ENCODE measurements around the gene NFIA.

Gene NFIA

DNA sequence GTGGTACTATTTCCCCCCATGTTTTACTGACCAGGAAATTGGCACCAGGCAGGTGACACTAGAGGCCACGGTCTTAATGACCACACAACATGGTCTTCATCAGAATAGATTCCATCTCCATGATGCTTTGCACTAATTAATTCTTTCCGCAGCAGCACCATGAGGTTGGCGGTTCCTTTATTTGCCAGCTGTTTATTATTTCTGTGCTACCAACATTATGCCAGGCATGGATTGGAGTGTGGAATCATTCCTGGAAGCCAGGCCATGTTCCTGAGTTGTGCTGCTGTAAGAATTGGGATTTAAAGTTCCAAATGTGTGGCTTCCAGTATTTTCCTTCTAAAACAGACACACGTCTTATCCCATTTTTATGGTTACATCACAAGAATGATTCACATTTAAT lies 107.8 kb downstream of the NFIA start:
- no peak for DNase-seq

DNA sequence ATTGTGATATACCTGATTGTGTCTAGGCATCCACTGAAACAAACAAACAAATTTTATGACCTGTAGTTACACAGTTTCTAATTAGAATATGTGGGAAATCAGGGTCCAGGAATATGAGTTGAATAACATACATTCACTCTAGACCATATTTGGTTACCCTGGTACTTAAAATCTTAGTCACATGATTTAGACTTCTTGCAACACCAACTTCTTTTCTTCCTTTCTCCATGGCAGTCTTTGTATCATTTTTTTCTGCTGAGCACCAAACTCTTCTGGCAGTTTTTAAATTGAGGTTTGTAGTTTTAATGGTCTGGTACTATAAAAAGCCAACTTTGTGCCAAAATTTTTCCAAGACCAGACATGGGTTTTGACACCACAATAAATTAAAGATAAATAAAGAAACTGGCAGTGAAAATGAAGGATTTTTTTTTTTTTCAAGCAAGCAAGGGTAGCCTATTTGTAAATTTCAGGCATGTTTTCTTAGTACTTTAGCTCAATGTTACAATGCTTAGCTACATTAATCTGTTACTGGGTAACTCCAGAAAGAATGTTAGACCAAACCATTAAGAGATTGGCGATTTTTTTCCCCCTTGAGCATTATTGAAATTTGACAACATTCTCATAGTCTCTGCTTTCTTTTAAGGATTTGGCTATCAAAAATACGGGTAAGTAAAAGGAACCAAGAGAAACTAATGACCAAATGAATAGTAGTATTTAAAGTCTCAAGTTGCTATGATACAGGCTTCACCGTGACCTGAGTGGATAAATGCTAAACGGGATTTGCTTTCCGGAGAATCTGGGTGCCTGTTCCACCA lies 108.5 kb downstream of the NFIA start:
- DNase-seq, result no peak

DNA sequence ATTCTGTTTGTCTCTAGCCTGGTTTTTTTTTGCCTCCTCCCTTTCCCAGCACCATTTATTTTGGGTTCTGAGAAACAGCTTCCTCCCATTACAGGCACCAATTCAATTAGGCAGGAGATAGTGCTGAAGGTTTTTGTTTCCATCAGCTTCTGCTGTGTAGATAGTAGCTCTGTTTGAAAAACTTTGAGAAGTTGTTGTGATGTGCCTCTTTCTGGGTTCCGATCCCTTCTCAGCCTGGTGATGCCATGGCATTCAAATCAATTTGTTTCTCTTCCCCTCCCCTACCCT lies 109.0 kb downstream of the NFIA start:
- DNase-seq, result no peak

GRCh38 chr1:61192663-61193330 lies 110.4 kb downstream of the NFIA start:
- no peak for DNase-seq

GRCh38 chr1:61193808-61194207 lies 111.4 kb downstream of the NFIA start:
- no peak for DNase-seq

DNA sequence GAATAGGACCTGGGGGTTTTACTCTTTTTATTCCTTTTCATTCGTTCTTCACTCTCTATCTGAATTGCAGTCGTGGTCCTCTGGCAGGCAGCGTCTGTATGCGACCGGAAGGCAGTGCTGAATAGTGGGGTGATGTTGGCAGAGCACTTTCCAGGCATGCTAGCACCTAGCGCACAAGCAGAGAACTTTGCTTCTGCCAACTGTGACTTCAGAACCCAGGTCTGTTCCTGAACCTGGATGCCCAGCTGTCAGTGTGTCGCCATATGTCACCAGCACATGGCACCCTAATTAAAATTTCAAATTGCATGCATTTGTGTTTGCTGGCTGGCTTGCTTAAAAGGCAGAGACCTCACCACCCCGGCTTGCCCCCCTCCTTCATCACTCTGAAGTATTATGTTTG lies 116.2 kb downstream of the NFIA start:
- no peak for DNase-seq

- DNase-seq, result no peak
Observed at GRCh38 chr1:61201035-61201434, 118.7 kb downstream of the NFIA start.

DNA sequence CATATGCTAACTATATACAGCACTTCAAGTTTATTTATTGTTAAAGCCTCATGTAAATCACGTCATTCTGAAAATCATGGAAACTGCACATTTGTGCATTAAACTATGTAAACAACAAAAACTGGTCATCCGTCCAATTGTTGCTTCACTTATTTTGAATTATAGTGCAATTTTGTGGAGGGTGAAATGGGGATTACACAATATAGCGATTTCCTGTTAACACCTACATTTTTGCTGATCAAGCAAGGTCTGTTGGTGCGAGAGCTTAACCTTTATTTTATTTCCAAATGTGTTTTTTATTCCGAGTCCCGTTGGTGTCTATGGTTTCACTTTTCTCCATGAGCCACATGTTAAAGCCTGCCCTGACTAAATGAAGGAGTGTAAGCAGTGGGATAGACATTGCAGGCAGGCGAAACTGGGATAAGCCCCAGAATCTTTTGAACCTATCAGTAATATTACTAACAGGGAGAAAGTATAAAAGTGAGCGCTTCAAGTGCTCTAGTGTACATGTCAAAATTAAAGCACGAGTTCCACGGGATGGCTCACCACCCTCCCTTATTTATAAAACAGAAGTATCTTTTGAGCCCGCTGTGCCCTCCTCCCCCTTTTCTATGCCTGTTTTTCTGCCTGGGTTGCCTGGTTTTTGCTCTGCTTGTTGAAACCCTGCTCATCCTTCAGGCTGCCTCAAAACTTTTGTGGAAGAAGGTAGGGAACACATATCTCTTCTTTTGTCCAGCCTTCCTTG lies 120.7 kb downstream of the NFIA start:
- DNase-seq, result no peak

DNA sequence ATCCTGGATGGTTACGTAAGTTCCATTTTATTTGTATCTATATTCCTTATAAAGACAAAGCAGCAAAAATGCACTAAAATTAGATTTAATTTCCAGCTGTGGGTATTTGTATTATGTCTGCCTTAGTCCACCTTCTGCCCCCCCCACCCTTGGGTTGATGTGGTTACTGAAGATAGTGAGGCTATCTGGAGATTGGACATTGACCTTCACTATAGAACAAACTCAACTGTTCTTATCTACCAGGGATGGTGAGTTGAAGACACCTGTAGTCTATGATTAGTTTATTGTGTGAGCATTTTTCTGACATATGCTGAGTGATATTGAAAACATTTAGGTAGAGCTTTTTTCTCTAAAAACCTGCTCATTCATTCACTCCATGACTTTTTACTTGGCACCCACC lies 122.2 kb downstream of the NFIA start:
- DNase-seq, result no peak

- no peak for DNase-seq
Observed at GRCh38 chr1:61207416-61207815, 125.1 kb downstream of the NFIA start.

DNA sequence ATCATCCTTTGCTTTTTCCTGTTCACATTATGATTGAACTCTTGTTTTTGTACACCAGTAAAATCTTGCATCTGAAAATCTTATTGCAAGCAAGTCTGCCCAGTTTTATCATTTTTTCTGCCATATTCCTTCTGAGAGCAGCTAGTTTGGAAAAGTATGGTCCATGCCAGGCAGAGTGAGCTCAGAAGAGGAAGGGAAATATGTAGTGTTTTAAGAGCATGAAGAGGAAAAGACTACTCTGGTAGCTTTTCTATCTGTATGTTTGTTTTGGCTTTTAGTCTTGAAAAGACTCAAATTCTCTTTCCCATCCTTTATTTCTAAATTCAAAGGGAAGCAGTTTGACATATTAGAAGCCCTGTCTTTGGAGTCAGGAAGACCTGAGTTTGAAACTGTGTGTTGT lies 125.8 kb downstream of the NFIA start:
- no peak for DNase-seq

DNA sequence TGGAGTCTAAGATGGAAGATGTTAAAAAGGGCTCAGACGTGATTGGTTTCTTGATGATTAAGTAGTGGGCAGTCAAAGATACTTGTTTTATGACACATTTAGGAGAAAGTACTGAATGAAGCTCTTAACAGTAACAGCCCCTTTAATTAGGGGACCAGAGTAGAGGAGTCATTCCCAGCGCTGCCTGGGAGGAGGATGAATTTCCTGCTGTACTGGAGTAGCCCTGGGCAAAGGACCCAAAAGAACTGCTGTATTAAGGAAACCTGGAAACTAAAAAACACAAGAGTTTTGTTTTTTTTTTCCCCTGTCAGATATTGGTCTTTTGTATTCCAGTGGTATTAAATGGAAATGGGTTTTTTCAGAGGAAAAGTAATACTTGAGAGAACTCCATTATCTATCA lies 126.5 kb downstream of the NFIA start:
- DNase-seq, result no peak

GRCh38 chr1:61210435-61211154 lies 128.2 kb downstream of the NFIA start:
- DNase-seq, result no peak

DNA sequence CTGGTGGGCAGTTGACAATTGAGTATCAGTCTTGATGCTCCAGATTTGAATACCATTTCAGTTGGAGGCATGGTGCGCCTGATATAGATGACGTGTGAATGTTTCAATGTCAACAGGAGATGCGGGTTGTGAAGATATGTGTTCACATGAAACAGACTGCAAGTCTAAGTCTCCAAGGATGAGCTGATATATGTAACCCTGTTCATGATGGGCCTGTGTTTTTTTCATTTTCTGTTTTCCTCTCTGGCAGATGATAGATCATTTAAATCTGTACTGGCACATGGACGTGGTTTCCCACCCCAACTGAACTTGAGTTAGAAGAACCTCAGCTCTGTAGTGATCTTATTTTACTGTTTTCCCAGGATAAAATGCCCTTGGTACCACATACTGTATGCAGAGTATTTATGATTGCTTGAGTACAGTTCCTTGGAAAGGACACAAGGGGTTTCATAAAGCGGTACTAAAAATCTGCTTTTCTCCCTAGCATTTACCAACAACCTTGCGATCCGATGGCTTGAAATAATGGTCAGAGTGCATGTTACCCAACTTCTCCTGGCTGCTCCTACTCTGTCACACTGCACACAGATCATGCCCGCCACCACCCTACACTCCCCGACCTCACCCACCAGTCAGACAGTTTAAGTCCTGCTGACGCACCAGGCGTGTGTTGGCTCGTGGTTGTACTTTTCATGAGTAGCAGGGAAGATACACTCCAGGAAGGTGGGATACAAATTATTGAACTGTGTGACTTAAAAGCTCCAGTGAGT lies 131.1 kb downstream of the NFIA start:
- DNase-seq, result no peak

DNA sequence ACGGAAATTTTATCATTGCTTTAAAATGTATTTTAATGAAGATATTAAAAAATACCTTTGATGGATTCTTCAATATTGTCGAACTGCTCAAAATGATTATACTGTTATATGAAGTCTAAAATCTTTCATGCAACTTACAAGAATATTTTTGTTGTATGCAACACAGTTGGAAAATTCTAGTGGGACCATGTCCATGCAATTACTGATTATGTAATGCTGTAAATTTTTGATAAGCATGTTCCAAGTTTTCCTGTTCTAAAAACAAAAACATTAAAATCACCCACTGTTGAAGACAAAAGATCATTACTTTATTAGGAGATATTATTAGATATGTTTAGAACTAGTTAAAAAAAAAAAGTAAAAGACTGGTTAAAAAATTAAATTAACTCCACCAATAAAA lies 132.8 kb downstream of the NFIA start:
- no peak for DNase-seq

GRCh38 chr1:61215676-61216289 lies 133.4 kb downstream of the NFIA start:
- DNase-seq, result no peak

DNA sequence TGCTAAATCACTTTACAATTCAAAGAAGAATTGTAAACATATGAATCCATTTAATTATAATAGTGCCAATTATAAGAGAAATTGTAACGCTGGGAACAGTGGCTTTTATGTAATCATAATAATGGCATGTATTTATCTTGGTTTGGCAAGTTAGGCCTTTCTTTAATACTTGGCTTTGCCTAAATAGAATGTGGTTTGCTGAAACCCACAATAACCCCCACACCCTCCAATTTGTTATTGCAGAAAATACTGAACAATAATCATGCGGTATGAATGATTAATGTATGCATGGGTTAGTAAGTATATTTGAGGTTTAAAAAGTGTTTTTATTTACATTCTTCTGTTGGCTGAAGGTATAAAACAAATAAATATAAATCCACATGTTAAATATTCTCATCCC lies 138.2 kb downstream of the NFIA start:
- DNase-seq, result no peak

GRCh38 chr1:61221642-61222041 lies 139.3 kb downstream of the NFIA start:
- DNase-seq, result no peak

DNA sequence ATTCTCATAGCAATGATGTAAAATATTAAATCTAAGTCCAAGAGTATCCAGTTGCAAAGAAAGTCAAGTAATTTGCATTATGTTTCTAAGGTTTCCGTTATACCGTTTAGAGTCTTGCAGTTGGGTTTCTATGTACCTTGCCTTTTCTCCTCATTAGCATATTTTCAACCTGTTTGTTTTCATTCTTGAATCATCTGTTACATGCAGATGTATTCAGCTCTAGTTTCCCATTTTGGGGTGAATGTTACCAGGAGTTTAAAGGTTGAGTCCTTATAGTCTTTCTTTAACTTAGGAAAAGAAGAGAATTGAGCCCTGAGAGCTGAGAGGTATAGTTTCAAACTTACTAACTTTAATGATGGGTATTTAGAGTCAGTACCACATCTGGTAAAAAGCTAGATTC lies 139.9 kb downstream of the NFIA start:
- no peak for DNase-seq

DNA sequence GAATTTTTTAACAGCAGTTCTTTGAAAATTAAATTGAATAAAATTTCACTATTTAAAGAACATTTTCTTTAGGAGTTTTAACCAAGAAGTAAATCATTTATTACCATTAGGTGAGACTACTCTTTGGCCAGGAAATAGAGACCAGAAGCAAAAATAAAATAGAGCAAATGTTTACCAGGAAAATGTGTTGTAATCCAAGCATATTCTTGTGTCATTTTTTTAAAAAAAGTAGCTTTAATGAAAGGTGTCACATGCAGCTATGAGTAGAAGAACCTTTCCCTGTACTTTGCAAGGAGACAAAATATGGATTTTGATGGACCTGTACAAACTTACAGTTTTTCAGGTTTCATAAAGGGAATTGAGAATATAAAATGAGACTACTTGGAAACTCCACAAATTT lies 140.8 kb downstream of the NFIA start:
- DNase-seq, result no peak

- no peak for DNase-seq
Observed at GRCh38 chr1:61224609-61225008, 142.2 kb downstream of the NFIA start.

- DNase-seq, result no peak
Observed at GRCh38 chr1:61225478-61225877, 143.1 kb downstream of the NFIA start.

Data from CD4-positive, alpha-beta T cell treated with Interleukin-15 for 1 hour (primary cell).